OCI-LY7 (cell line): ENCODE data around the gene SMIM21. TPM values are rescaled to one million over a fixed set of nuclear protein-coding genes. Genes with fewer than 3 reads are reported as not detected.

ENCODE experiments used
- BruUV-seq: library from RNA; stranded (reverse); fragments of 400-500 nt; replicated peaks from 2 replicates; lab custom pipeline; 2021; lab: Mats Ljungman, UMichigan
- CTCF ChIA-PET: fragments of 300-600 bp; sonication (Branson Sonifier 250); formaldehyde crosslinking; loops from one replicate; lab custom pipeline; 2022; ENCODE audit warnings: antibody characterized with exemption; ENCODE audit not compliant: unreplicated experiment; lab: Charles Lee
- POLR2A ChIA-PET: fragments of 300-600 bp; sonication (Branson Sonifier 250); formaldehyde crosslinking; loops from one replicate; lab custom pipeline; 2022; ENCODE audit warnings: antibody characterized with exemption; lab: Charles Lee
- DNase-seq: peaks from one replicate; pipeline ENCODE4 v3.0.0-alpha.2; 2015; ENCODE audit warnings: low spot score
- H2AFZ ChIP-seq: fragments of 200-600 bp; sonication (generic), shearing (Covaris generic); 2 replicates; pipeline ENCODE4 v1.6.1; 2014; ENCODE audit warnings: mild to moderate bottlenecking, antibody characterized with exemption, low read length, moderate library complexity
- H3K27ac ChIP-seq: fragments of 200-600 bp; sonication (generic); 2 replicates; pipeline ENCODE4 v1.5.1; 2014; ENCODE audit warnings: mixed run types, low read depth, mild to moderate bottlenecking, moderate library complexity, low read length, inconsistent platforms; ENCODE audit not compliant: poor library complexity, severe bottlenecking
- H3K36me3 ChIP-seq: fragments of 200-600 bp; sonication (generic); 2 replicates; pipeline ENCODE4 v1.6.1; 2014; ENCODE audit warnings: mild to moderate bottlenecking, antibody characterized with exemption, low read length, moderate library complexity, mixed read lengths; ENCODE audit not compliant: insufficient read depth
- H3K4me1 ChIP-seq: fragments of 200-600 bp; sonication (generic); 2 replicates; pipeline ENCODE4 v1.5.1; 2014; ENCODE audit warnings: mild to moderate bottlenecking, low read length; ENCODE audit not compliant: insufficient read depth, poor library complexity, severe bottlenecking
- H3K4me2 ChIP-seq: fragments of 200-600 bp; sonication (generic); 2 replicates; pipeline ENCODE4 v1.6.1; 2014; ENCODE audit warnings: mild to moderate bottlenecking, low read length
- H3K4me3 ChIP-seq: fragments of 200-600 bp; sonication (generic); 2 replicates; pipeline ENCODE4 v1.5.1; 2014; ENCODE audit warnings: mild to moderate bottlenecking, low read depth, low read length; ENCODE audit not compliant: poor library complexity, severe bottlenecking
- H3K79me2 ChIP-seq: fragments of 200-600 bp; sonication (generic); 2 replicates; pipeline ENCODE4 v1.6.1; 2016; ENCODE audit warnings: low read depth, mild to moderate bottlenecking, low read length, moderate library complexity, mixed read lengths; ENCODE audit not compliant: insufficient read depth
- H3K9me2 ChIP-seq: fragments of 200-600 bp; sonication (generic); 2 replicates; pipeline ENCODE4 v1.6.1; 2016; ENCODE audit warnings: mild to moderate bottlenecking, low read length, mixed read lengths; ENCODE audit not compliant: insufficient read depth
- H3K9me3 ChIP-seq: fragments of 200-600 bp; sonication (generic); 2 replicates; pipeline ENCODE4 v1.6.1; 2014; ENCODE audit warnings: mild to moderate bottlenecking, mixed run types, low read length, mixed read lengths
- H4K20me1 ChIP-seq: fragments of 200-600 bp; sonication (generic); 2 replicates; pipeline ENCODE4 v1.6.1; 2014; ENCODE audit warnings: mild to moderate bottlenecking, antibody characterized with exemption, low read length, moderate library complexity, mixed read lengths; ENCODE audit not compliant: insufficient read depth
- EZH2phosphoT487 ChIP-seq: fragments of 200-600 bp; sonication (generic); IDR thresholded peaks from 2 replicates; pipeline ENCODE4 v1.6.1; 2018; ENCODE audit warnings: low read depth, borderline replicate concordance, mild to moderate bottlenecking, mixed run types, antibody characterized with exemption, low read length, moderate library complexity, mixed read lengths
- intact Hi-C: fragments of 100-400 bp; cut with micrococcal nuclease; formaldehyde crosslinking; loops from one replicate; pipeline ENCODE4 v1.10.0; 2022; ENCODE audit not compliant: unreplicated experiment
- total RNA-seq, 2 experiments: library from RNA; depleted of rRNA in 1 of 2; stranded (reverse); fragments of >200 nt in 1 of 2; shearing (Covaris generic) in 1 of 2; gene quantifications; 2 replicates each; pipeline ENCODE4 v1.2.3, GENCODE V29; 2014 to 2022
- TF ChIP-seq, protein P1 (sequence below): fragments of 200-600 bp; sonication (generic); conservative IDR thresholded peaks from 2 replicates; pipeline ENCODE4 v1.5.1; 2014; ENCODE audit warnings: mild to moderate bottlenecking, antibody characterized with exemption, low read length, moderate library complexity, mixed read lengths

The SMIM21 gene
- total RNA-seq, 2 experiments from 2014 or later, result not detected

DNA sequence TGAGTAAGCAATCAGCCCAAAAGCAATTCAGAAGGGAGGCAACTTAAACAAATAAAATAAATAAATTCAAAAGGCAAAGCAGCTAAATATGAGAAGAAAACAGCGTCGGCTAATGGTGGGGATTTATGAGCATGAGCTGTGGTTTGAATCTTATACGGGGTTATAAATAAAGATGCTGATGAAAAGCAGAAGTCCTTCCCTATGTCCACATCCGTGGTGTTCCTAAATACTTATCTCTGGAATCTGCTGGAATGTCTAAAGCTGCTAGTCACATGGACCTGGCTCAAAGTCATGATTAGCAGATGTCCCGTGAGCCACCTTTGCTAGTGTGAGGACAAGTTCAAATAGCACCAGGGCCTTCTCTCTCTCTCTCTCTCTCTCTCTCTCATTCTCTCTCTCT is 33.8 kb downstream of the SMIM21 start:
- Histone ChIP-seq H3K9me3 (no peaks in the 10 kb centered on the region), H3K4me2 (no peak overlapping the region), H3K4me1 (no peaks in the 10 kb centered on the region), H3K9me2 (no peaks in the 10 kb centered on the region), H3K27ac (no peak overlapping the region), H3K4me3 (no peak overlapping the region), H4K20me1 (no peaks in the 10 kb centered on the region), H2AFZ (no peak overlapping the region), H3K36me3 (no peaks in the 10 kb centered on the region), H3K79me2 (no peaks in the 10 kb centered on the region)
- DNase-seq, result no peak
- TF ChIP-seq, protein P1, sequence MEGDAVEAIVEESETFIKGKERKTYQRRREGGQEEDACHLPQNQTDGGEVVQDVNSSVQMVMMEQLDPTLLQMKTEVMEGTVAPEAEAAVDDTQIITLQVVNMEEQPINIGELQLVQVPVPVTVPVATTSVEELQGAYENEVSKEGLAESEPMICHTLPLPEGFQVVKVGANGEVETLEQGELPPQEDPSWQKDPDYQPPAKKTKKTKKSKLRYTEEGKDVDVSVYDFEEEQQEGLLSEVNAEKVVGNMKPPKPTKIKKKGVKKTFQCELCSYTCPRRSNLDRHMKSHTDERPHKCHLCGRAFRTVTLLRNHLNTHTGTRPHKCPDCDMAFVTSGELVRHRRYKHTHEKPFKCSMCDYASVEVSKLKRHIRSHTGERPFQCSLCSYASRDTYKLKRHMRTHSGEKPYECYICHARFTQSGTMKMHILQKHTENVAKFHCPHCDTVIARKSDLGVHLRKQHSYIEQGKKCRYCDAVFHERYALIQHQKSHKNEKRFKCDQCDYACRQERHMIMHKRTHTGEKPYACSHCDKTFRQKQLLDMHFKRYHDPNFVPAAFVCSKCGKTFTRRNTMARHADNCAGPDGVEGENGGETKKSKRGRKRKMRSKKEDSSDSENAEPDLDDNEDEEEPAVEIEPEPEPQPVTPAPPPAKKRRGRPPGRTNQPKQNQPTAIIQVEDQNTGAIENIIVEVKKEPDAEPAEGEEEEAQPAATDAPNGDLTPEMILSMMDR, result no peak
- TF ChIP-seq EZH2phosphoT487, result no peak
- CTCF ChIA-PET, result no interaction called here
- BruUV-seq, result no TSS peak
- intact Hi-C loops, result no loop called here
- POLR2A ChIA-PET, result no interaction called here

DNA sequence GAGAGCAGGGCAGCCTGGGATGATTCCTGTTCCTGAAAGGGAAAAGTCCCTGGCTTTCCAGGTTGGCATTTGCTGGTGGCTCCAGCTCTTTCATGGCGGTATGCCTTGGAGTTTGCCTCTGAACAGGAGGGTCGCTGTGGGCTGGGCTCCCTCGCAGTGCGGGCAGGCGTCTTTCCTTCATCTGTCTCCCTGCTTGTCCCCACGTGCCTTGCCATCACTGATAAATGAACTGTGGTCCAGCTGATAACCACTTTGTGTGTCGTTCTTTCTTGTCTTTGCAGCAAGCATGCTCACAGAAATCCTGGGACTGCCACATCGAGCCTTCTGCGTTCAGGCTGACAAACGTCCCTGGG is 35.3 kb downstream of the SMIM21 start:
- H3K4me1 ChIP-seq, result no peaks in the 10 kb centered on the region
- H3K36me3 ChIP-seq, result no peaks in the 10 kb centered on the region
- intact Hi-C loops, result no loop called here
- no peak overlapping the region for H3K27ac ChIP-seq
- H3K9me2 ChIP-seq, result no peaks in the 10 kb centered on the region
- TF ChIP-seq EZH2phosphoT487, result no peak
- TF ChIP-seq, protein P1, result no peak
- no peak overlapping the region for H2AFZ ChIP-seq
- H3K9me3 ChIP-seq, result no peaks in the 10 kb centered on the region
- ChIA-PET CTCF (no interaction called here), POLR2A (no interaction called here)
- no TSS peak for BruUV-seq
- no peaks in the 10 kb centered on the region for H3K79me2 ChIP-seq
- H4K20me1 ChIP-seq, result no peaks in the 10 kb centered on the region
- H3K4me2 ChIP-seq, result no peak overlapping the region
- no peak for DNase-seq
- H3K4me3 ChIP-seq, result no peak overlapping the region

DNA sequence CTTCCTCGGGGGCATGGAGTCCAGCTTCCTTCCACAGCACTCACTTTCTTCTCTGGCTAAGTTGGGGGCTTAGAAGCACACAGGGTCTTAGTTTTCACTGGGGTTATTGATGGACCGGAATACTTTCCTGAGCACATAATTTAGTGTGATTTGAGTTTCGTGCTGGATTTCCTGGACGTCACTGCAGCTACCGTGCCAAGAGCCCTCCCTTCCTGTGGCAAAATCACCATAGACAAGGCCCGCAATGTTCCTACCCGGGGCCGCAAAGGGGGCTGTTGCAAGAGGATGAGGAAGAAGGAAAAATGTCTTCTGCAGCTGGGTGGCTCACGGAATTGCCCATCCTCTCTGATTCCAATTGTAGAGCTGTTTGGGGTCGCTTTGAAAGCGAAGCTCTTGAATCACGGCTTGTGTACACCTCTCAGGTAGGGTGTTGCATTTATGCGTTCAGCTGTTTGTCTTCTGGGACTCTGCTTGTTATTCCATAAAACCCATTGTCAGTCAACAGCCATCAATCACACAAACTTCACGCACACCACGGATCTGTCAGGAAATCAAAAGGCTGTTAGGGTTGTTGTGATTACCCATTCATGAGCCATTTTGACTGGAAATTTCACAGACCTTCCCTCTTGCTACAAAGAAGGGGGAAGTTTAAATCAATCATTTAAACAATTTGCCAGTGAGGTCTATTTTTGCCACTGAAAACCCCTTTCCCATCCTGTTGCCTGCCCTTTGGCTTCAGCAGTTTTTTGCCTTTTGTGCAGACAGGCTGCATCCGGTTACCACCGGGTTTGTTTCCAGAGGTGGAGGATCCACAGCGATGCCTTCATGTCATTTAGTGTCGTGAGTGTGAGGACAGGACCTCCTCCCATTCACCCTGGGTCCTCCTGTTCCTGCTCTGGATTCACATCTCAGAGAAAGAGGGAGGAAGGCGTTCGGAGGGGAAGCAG is 36.0 kb downstream of the SMIM21 start:
- H3K79me2 ChIP-seq, result no peaks in the 10 kb centered on the region
- no peak for DNase-seq
- no peaks in the 10 kb centered on the region for H3K9me2 ChIP-seq
- H4K20me1 ChIP-seq, result no peaks in the 10 kb centered on the region
- POLR2A ChIA-PET, result no interaction called here
- TF ChIP-seq, protein P1, result no peak
- TF ChIP-seq EZH2phosphoT487, result no peak
- H3K27ac ChIP-seq, result no peak overlapping the region
- no peak overlapping the region for H2AFZ ChIP-seq
- H3K4me1 ChIP-seq, result no peaks in the 10 kb centered on the region
- H3K9me3 ChIP-seq, result no peaks in the 10 kb centered on the region
- intact Hi-C loops, result no loop called here
- no TSS peak for BruUV-seq
- CTCF ChIA-PET, result no interaction called here
- no peak overlapping the region for H3K4me2 ChIP-seq
- H3K36me3 ChIP-seq, result no peaks in the 10 kb centered on the region
- H3K4me3 ChIP-seq, result no peak overlapping the region
